WERI-Rb-1 (cell line): ENCODE results near the gene RRP15.

ENCODE experiments used
- DNase-seq: peaks from one replicate; pipeline ENCODE4 v3.0.0-alpha.2; 2020
- H3K27ac ChIP-seq: fragments of 250-450 bp; sonication (Bioruptor Pico); 2 replicates; pipeline ENCODE4 v1.5.1; 2020; ENCODE audit warnings: mild to moderate bottlenecking, moderate library complexity
- H3K27me3 ChIP-seq: fragments of 250-450 bp; sonication (Bioruptor Pico); 2 replicates; pipeline ENCODE4 v1.5.1; 2021; ENCODE audit warnings: mild to moderate bottlenecking, low read depth, moderate library complexity; ENCODE audit not compliant: insufficient read depth, severe bottlenecking
- H3K36me3 ChIP-seq: fragments of 250-450 bp; sonication (Bioruptor Pico); 2 replicates; pipeline ENCODE4 v1.5.1; 2020; ENCODE audit warnings: mild to moderate bottlenecking, moderate library complexity
- H3K4me3 ChIP-seq: 2 replicates; pipeline ENCODE4 v1.5.1; 2011; ENCODE audit warnings: low read depth, mild to moderate bottlenecking, control low read depth, low read length
- H3K9me3 ChIP-seq: fragments of 250-450 bp; sonication (Bioruptor Pico); 2 replicates; pipeline ENCODE4 v1.5.1; 2021; ENCODE audit warnings: mild to moderate bottlenecking, moderate library complexity; ENCODE audit not compliant: severe bottlenecking
- CTCF ChIP-seq: IDR thresholded peaks from 2 replicates; pipeline ENCODE4 v1.5.1; 2011; ENCODE audit warnings: low read depth, mild to moderate bottlenecking, control low read depth, inconsistent platforms, low read length

The RRP15 gene

GRCh38 chr1:218281285-218281684 lies 3.8 kb upstream of the RRP15 start:
- no peak overlapping the region for H3K4me3 ChIP-seq
- DNase-seq = no peak
- H3K36me3 ChIP-seq = no peaks in the 10 kb centered on the region
- H3K27me3 ChIP-seq = no peaks in the 10 kb centered on the region
- H3K9me3 ChIP-seq = peaks cover 7% of the 10 kb centered on the region
- no peak overlapping the region for H3K27ac ChIP-seq
- no peak for TF ChIP-seq CTCF

GRCh38 chr1:218284377-218284916 lies 646 bp upstream of the RRP15 start:
- no peak for TF ChIP-seq CTCF
- Histone ChIP-seq H3K4me3 (peak overlapping the region; percentile 94), H3K36me3 (peaks cover 5% of the 10 kb centered on the region), H3K9me3 (peaks cover 7% of the 10 kb centered on the region), H3K27ac (peak overlapping the region; percentile 82), H3K27me3 (no peaks in the 10 kb centered on the region)
- DNase-seq = peak; percentile 58

GRCh38 chr1:218292515-218292914 lies 7.4 kb downstream of the RRP15 start:
- Histone ChIP-seq H3K9me3 (no peaks in the 10 kb centered on the region), H3K27ac (no peak overlapping the region), H3K4me3 (no peak overlapping the region), H3K27me3 (no peaks in the 10 kb centered on the region), H3K36me3 (peaks cover 4% of the 10 kb centered on the region)
- DNase-seq = no peak
- TF ChIP-seq CTCF = no peak

GRCh38 chr1:218294546-218294945 lies 9.5 kb downstream of the RRP15 start:
- no peak overlapping the region for H3K27ac ChIP-seq
- no peak for DNase-seq
- H3K4me3 ChIP-seq = no peak overlapping the region
- no peaks in the 10 kb centered on the region for H3K27me3 ChIP-seq
- peaks cover 3% of the 10 kb centered on the region for H3K36me3 ChIP-seq
- H3K9me3 ChIP-seq = no peaks in the 10 kb centered on the region
- TF ChIP-seq CTCF = no peak

- TF ChIP-seq CTCF = no peak
Observed at GRCh38 chr1:218296162-218296561, 11.1 kb downstream of the RRP15 start.

GRCh38 chr1:218297461-218297860 lies 12.4 kb downstream of the RRP15 start:
- Histone ChIP-seq H3K4me3 (no peak overlapping the region), H3K27me3 (no peaks in the 10 kb centered on the region), H3K9me3 (no peaks in the 10 kb centered on the region), H3K27ac (no peak overlapping the region), H3K36me3 (peaks cover 5% of the 10 kb centered on the region)
- no peak for DNase-seq
- TF ChIP-seq CTCF = no peak

More at GRCh38 chr1:218296162-218296561, 11.1 kb downstream of the RRP15 start:
- H3K27ac ChIP-seq = no peak overlapping the region
- no peak overlapping the region for H3K4me3 ChIP-seq
- H3K9me3 ChIP-seq = no peaks in the 10 kb centered on the region
- no peaks in the 10 kb centered on the region for H3K27me3 ChIP-seq
- H3K36me3 ChIP-seq = peaks cover 3% of the 10 kb centered on the region
- no peak for DNase-seq
